Measurements from ENCODE around the gene CUX1. TPM values are rescaled to one million over a fixed set of nuclear protein-coding genes. Genes with fewer than 3 reads are reported as not detected.
A peak's percentile ranks its signal among the peaks of the same experiment; 100 is the strongest.

Gene CUX1
- total RNA-seq, 2 donors from 2014 or later = 24.7 to 26.2 TPM

DNA sequence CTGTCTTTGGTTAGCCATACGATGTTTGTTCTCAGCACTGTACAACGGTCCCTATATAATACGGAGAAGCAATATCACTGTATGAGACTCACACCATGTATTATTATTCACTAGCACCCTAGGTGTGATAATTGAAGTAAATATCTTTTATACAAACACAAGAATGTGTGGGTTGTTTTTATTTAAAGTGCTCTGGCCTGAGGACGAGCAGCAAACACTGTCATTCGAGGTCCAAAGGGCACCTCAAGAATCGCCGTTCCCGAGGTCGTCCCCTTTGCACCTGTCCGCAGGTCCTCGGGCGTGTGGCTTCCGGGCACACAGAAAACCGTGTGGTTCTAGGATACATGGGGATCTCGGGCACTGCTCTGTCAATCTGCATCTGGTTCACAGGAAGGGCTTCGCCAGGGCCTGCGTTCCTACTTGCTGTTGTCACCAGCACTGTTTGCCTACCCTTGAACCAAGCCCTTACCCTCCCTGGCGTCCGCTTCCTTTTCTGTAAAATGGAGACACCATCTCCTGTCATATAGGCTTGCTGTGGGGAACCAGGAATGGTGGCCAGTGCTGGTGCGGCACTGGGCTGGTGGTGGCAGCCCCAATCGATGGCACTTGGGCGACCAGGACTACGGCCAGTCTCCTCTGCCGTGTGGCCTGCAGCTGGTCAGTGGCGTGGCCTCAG is 440.8 kb downstream of the CUX1 start:
- Mint-ChIP-seq H3K27ac (no peak overlapping the region), H3K27me3 (ENCODE audit: low read depth) (no peaks in the 10 kb centered on the region), H3K4me1 (ENCODE audit: low read depth) (no peaks in the 10 kb centered on the region), H3K9me3 (no peaks in the 10 kb centered on the region), H3K36me3 (ENCODE audit: insufficient read depth in 2 of 2) (no peaks in the 10 kb centered on the region), H3K4me3 (no peak overlapping the region)
- ATAC-seq (replicated peaks in 1 of 2) = no peak
- no peak for DNase-seq

- Mint-ChIP-seq H3K36me3 (ENCODE audit: insufficient read depth in 2 of 2) (no peaks in the 10 kb centered on the region), H3K27me3 (ENCODE audit: low read depth) (no peaks in the 10 kb centered on the region), H3K9me3 (no peaks in the 10 kb centered on the region), H3K4me3 (no peak overlapping the region), H3K27ac (no peak overlapping the region), H3K4me1 (ENCODE audit: low read depth) (no peaks in the 10 kb centered on the region)
- ATAC-seq (replicated peaks in 1 of 2) (no peak), DNase-seq (no peak)
These were observed 441.3 kb downstream of the CUX1 start for GRCh38 chr7:102258749-102259107.

DNA sequence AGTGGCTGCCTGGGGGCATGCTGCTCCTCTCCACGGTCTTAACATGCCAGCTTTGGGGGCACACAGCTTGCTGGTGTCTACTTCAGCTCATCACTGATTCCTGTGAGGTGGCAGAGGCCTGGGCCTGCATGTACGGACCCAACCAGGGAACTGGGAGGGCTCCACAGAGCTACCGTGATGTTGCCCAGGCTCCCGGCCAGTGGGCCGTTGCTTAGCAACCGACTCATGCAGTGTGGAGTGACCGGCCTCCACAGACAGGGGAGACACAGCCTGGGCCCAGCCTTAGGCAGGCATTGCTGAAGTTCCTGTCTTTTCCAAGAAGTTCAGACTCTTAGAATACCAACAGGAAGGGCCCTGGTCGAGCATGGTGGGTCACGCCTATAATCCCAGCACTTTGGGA is 443.4 kb downstream of the CUX1 start:
- Mint-ChIP-seq H3K36me3 (ENCODE audit: insufficient read depth in 2 of 2) (no peaks in the 10 kb centered on the region), H3K27me3 (ENCODE audit: low read depth) (no peaks in the 10 kb centered on the region), H3K27ac (no peak overlapping the region), H3K4me1 (ENCODE audit: low read depth) (no peaks in the 10 kb centered on the region), H3K4me3 (no peak overlapping the region), H3K9me3 (no peaks in the 10 kb centered on the region)
- ATAC-seq (replicated peaks in 1 of 2) (no peak), DNase-seq (no peak)

- H3K27ac Mint-ChIP-seq = no peak overlapping the region
- DNase-seq (no peak), ATAC-seq (replicated peaks in 1 of 2) (no peak)
- H3K4me3 Mint-ChIP-seq = no peak overlapping the region
- no peaks in the 10 kb centered on the region for H3K4me1 Mint-ChIP-seq (ENCODE audit: low read depth)
- H3K36me3 Mint-ChIP-seq (ENCODE audit: insufficient read depth in 2 of 2) = no peaks in the 10 kb centered on the region
- H3K27me3 Mint-ChIP-seq (ENCODE audit: low read depth) = no peaks in the 10 kb centered on the region
- no peaks in the 10 kb centered on the region for H3K9me3 Mint-ChIP-seq
These were observed 444.0 kb downstream of the CUX1 start for GRCh38 chr7:102261451-102261850.

DNA sequence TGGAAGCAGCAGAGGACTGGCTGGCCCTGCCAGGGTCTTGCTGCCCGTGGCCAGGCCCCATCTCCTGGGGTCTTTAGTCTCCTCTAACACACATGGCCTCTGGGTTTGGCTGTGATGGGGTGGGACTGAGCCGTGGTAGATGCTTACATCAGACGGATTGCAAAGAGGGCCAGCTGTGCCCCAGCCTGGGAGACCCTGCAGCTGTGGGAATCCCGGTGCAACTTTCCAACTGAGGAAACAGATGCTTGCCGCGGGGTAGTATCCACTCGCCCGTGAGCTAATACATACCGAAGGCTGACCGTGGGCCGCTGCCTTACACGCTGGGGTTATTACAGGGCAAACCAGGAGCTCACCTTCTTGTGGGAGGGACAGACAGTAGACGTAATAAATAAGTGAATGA is 445.1 kb downstream of the CUX1 start:
- Mint-ChIP-seq H3K27ac (no peak overlapping the region), H3K9me3 (no peaks in the 10 kb centered on the region), H3K4me1 (ENCODE audit: low read depth) (no peaks in the 10 kb centered on the region), H3K36me3 (ENCODE audit: insufficient read depth in 2 of 2) (no peaks in the 10 kb centered on the region), H3K4me3 (no peak overlapping the region), H3K27me3 (ENCODE audit: low read depth) (no peaks in the 10 kb centered on the region)
- DNase-seq (no peak), ATAC-seq (replicated peaks in 1 of 2) (no peak)

DNA sequence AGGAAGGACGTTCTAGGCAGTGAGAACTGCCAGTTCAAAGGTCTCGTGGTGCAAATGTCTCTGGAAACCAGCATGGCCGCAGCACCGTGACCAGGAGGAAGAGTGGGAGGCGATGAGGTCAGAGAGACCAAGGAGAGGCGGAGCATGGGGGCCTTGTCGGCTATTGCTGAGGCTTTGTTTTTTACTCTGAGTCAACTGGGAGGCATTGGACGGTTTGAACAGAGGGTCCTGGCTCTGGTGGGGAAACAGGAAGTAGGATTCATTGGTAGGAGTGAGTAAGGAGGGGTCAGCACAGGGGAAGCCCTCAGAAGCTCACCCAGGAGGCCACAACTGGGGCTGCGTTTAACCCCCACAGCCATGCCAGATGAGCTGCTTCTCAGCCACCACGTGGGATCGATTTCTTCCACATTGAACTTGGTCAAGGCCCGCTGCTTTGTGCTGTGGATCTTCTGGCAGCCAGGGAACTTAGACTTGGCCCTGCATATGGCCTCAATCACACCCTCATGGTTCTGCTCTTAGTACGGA is 447.0 kb downstream of the CUX1 start:
- Mint-ChIP-seq H3K4me1 (ENCODE audit: low read depth) (no peaks in the 10 kb centered on the region), H3K36me3 (ENCODE audit: insufficient read depth in 2 of 2) (no peaks in the 10 kb centered on the region), H3K27ac (no peak overlapping the region), H3K9me3 (no peaks in the 10 kb centered on the region), H3K4me3 (no peak overlapping the region), H3K27me3 (ENCODE audit: low read depth) (no peaks in the 10 kb centered on the region)
- no peak for DNase-seq
- ATAC-seq (replicated peaks in 1 of 2) = no peak

GRCh38 chr7:102266541-102266940 is 449.1 kb downstream of the CUX1 start:
- no peak overlapping the region for H3K27ac Mint-ChIP-seq
- DNase-seq = no peak
- H3K4me1 Mint-ChIP-seq (ENCODE audit: low read depth) = no peaks in the 10 kb centered on the region
- H3K36me3 Mint-ChIP-seq (ENCODE audit: insufficient read depth in 2 of 2) = no peaks in the 10 kb centered on the region
- ATAC-seq (replicated peaks in 1 of 2) = no peak
- H3K27me3 Mint-ChIP-seq (ENCODE audit: low read depth) = no peaks in the 10 kb centered on the region
- no peaks in the 10 kb centered on the region for H3K9me3 Mint-ChIP-seq
- H3K4me3 Mint-ChIP-seq = no peak overlapping the region

DNA sequence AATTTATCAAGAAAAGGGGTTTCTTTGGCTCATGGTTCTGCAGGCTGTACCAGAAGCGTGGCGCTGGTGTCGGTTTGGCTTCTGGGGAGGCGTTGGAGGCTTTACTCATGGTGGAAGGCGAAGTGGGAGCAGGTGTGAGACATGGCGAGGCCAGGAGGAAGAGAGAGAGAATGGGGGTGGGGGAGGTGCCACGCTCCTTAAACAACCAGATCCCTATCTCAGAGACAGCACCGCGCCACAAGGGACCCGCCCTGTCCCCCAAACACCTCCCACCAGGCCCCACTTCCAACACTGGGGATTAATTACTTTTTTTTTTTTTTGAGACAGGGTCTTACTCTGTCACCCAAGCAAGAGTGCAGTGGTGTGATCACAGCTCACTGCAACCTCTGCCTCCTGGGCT is 451.2 kb downstream of the CUX1 start:
- no peaks in the 10 kb centered on the region for H3K36me3 Mint-ChIP-seq (ENCODE audit: insufficient read depth in 2 of 2)
- H3K27me3 Mint-ChIP-seq (ENCODE audit: low read depth) = no peaks in the 10 kb centered on the region
- DNase-seq = no peak
- no peak overlapping the region for H3K4me3 Mint-ChIP-seq
- ATAC-seq (replicated peaks in 1 of 2) = no peak
- no peak overlapping the region for H3K27ac Mint-ChIP-seq
- no peaks in the 10 kb centered on the region for H3K4me1 Mint-ChIP-seq (ENCODE audit: low read depth)
- H3K9me3 Mint-ChIP-seq = no peaks in the 10 kb centered on the region

GRCh38 chr7:102270178-102270887 is 452.9 kb downstream of the CUX1 start:
- Mint-ChIP-seq H3K27ac (no peak overlapping the region), H3K27me3 (ENCODE audit: low read depth) (no peaks in the 10 kb centered on the region), H3K4me3 (no peak overlapping the region), H3K36me3 (ENCODE audit: insufficient read depth in 2 of 2) (no peaks in the 10 kb centered on the region), H3K4me1 (ENCODE audit: low read depth) (no peaks in the 10 kb centered on the region), H3K9me3 (no peaks in the 10 kb centered on the region)
- DNase-seq = no peak
- ATAC-seq (replicated peaks in 1 of 2) = no peak

DNA sequence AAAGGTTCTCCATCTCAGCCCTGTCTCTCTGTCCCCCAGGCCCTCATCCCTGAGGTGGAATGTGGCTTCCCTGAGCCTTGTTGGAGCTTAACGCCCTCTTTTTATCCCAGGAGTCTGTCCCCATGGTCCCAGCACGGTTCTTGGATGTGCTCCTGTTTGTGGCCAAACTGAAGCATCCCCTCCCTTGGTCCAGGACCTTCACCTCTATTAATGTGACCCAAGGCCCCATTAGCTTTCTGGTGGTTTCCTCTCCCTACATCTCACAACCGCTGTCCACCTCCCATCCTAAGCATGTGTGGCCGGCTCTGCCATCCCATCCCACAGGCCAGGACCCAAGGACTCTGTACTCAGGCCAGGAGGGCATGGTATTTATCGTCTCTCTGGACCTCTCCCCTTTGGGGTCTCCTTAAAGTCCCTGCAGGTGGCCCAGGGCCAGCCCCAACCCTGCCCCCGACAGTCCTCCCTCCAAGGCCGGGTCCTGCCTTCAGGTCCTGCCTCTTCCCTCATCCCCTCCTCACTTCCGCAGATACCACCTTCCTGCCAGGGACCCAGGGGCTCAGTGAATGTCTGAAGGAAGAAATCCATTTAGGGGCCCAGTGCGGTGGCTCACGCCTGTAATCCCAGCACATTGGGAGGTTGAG is 453.9 kb downstream of the CUX1 start:
- Mint-ChIP-seq H3K27me3 (ENCODE audit: low read depth) (no peaks in the 10 kb centered on the region), H3K36me3 (ENCODE audit: insufficient read depth in 2 of 2) (no peaks in the 10 kb centered on the region), H3K4me3 (no peak overlapping the region), H3K9me3 (no peaks in the 10 kb centered on the region), H3K27ac (no peak overlapping the region), H3K4me1 (ENCODE audit: low read depth) (no peaks in the 10 kb centered on the region)
- DNase-seq (no peak), ATAC-seq (replicated peaks in 1 of 2) (no peak)

- Mint-ChIP-seq H3K36me3 (ENCODE audit: insufficient read depth in 2 of 2) (no peaks in the 10 kb centered on the region), H3K27me3 (ENCODE audit: low read depth) (no peaks in the 10 kb centered on the region), H3K4me1 (ENCODE audit: low read depth) (no peaks in the 10 kb centered on the region), H3K9me3 (no peaks in the 10 kb centered on the region), H3K27ac (no peak overlapping the region), H3K4me3 (no peak overlapping the region)
- ATAC-seq (replicated peaks in 1 of 2) (peak; percentile 87 to 88), DNase-seq (peak; percentile 74 to 84)
These were observed 454.9 kb downstream of the CUX1 start for GRCh38 chr7:102272075-102272916.

- ATAC-seq (replicated peaks in 1 of 2) = no peak
- H3K27ac Mint-ChIP-seq = no peak overlapping the region
- no peak overlapping the region for H3K4me3 Mint-ChIP-seq
- no peaks in the 10 kb centered on the region for H3K27me3 Mint-ChIP-seq (ENCODE audit: low read depth)
- no peaks in the 10 kb centered on the region for H3K9me3 Mint-ChIP-seq
- H3K4me1 Mint-ChIP-seq (ENCODE audit: low read depth) = no peaks in the 10 kb centered on the region
- no peak for DNase-seq
- H3K36me3 Mint-ChIP-seq (ENCODE audit: insufficient read depth in 2 of 2) = no peaks in the 10 kb centered on the region
These were observed 455.7 kb downstream of the CUX1 start for GRCh38 chr7:102272917-102273748.
